ENCODE measurements around the gene CEP112.

GRCh38 chr17:66183529-66183928, 8.4 kb downstream of the CEP112 start:
- TF ChIP-seq CTCF (IDR thresholded peaks at IDR 0.05) (no peak), ZFX (IDR thresholded peaks at IDR 0.05; ENCODE audit: borderline replicate concordance) (no peak)
